Loucy (cell line): ENCODE measurements around the gene DKK3.

Experiments
- EZH2phosphoT487 ChIP-seq: fragments of 200-600 bp; IDR thresholded peaks from 2 replicates; pipeline ENCODE4 v1.6.1; 2018; ENCODE audit warnings: antibody characterized with exemption, mild to moderate bottlenecking, moderate library complexity, borderline replicate concordance
- TF ChIP-seq, protein P1 (sequence below): fragments of 200-600 bp; sonication (generic); conservative IDR thresholded peaks from 2 replicates; pipeline ENCODE4 v1.5.1; 2014; ENCODE audit warnings: mild to moderate bottlenecking, antibody characterized with exemption, low read length

DNA sequence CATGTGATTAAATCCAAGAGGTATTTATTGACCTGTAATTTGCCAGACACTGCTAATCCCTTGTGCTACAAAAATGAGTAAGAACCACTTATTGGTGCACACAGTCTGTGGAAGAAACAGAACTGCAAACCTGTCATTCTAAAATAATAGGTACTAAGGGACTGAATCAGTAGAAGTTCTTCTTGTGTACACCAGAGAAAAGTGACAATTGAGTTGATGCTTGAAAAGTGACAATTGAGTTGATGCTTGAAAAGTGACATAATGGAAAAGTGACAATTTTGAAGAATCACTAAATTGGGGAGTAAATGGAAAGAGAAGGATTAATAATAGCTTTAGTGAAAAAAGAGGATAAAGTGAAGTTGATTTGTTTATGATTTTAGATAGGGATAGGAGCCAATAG, 56.4 kb downstream of the DKK3 start:
- TF ChIP-seq, protein P1, sequence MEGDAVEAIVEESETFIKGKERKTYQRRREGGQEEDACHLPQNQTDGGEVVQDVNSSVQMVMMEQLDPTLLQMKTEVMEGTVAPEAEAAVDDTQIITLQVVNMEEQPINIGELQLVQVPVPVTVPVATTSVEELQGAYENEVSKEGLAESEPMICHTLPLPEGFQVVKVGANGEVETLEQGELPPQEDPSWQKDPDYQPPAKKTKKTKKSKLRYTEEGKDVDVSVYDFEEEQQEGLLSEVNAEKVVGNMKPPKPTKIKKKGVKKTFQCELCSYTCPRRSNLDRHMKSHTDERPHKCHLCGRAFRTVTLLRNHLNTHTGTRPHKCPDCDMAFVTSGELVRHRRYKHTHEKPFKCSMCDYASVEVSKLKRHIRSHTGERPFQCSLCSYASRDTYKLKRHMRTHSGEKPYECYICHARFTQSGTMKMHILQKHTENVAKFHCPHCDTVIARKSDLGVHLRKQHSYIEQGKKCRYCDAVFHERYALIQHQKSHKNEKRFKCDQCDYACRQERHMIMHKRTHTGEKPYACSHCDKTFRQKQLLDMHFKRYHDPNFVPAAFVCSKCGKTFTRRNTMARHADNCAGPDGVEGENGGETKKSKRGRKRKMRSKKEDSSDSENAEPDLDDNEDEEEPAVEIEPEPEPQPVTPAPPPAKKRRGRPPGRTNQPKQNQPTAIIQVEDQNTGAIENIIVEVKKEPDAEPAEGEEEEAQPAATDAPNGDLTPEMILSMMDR = no peak
- TF ChIP-seq EZH2phosphoT487 = no peak
